ENCODE data around the gene AIRE. TPM values are rescaled to one million over a fixed set of nuclear protein-coding genes. Genes with fewer than 3 reads are reported as not detected.

The AIRE gene
- total RNA-seq, 1 experiment from 2014 or later, result not detected

DNA sequence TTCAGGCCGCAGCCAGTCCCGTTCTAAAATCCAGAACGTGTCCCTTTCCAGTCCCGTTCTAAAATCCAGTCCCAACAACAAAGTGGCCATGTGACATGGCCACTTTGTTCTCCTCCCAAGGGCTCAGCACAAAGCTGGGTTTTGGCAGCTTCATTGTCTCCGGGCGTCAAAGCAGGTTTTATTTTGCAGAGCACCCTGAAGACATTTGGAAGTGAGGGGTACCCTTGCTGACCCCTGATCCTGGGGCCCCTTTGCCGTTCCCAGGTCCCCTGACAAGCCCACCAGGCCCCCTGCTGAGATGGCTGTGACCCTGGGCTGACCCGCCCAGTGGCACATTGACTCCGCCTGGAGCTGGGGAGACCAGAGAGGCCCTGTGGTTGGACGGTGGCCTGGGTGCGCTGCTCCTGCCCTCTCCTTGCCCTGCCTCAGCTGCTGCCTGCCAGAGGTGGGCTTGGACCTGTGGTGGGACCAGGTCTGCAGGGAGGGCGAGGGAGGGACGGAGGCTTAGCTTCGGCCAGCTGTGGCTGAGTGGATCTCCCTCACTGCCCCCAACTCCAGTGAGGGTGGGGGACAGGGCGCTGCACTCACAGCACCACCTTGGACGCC, 18.4 kb downstream of the AIRE start:
- DNase-seq (ENCODE audit: low read depth), result no peak

DNA sequence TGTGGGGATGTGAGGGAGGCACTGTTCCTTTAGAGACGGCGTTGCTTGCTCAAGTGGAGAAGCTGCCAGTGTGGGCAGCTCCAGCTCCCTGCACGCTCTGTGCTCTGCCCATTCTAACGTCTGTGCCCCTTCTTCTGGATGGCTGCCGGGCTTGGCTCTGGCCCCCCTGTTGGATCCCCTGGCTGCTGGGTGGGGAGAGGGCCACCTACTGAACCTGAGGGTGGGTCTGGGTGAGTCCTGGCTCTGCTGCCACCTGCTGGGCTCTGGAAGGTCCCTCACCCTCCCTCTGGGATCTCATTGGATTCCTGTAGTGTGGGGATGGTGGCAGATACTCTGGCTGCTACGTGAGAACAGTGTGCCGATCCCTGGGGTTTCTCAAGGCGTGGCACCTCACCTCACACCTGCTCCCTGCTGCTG, 19.2 kb downstream of the AIRE start:
- peak; percentile 27 for DNase-seq (ENCODE audit: low read depth)

DNA sequence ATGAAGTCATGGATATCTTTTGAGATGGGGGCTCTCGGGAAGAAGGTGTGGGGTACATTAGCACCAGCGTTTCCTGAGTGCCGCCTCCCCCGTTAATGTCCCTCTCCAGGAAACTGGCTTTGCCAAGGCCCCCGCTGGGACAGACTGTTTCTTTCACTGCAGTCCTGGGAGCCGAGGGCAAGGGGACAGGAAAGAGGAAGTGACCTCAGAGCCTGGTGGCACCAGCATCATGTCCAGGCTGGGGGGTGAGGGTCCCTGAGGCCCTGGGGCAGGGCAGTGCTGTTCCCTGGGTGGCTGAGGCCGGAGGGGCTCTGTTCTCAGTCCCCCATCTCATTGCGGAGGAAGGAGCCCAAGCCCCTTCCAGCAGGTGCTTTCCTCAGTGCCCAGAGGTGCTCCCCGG, 20.0 kb downstream of the AIRE start:
- DNase-seq (ENCODE audit: low read depth), result no peak

DNA sequence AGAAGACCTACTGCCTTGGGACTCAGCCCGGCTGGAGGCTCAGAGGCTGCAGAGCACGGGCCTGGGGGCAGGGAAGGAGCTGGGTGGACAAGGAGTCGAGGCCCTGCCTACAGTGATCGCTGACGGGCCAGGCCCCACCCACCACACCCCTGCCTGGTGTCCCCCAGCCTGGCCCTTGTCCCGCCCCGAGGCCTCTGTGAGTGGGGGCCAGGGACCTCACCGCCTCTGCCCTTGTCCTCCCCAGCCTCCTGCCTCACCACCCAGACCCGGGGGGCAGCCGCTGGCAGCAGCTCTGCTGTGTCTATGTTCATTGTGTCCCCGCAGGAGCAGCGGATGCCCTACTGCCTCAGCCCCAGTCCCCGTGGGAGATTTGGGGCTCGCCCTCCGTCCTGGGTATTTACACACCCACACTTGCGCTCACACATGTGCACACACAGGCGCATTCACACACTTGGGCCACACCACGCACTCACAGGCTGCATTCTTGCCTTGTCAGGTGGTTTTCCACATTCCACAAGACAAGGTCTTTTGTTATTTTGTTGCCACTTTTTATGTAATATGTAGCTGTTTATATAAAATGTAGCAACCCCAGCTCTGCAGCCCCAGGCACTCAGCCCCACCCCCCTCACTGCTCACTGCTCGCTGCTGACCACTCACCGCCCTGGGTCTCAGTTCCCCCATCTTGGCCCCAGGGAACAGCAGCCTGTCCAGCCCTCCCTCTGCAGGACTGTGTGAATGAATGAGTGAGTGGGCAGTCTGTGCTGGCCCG, 21.4 kb downstream of the AIRE start:
- no peak for DNase-seq (ENCODE audit: low read depth)

DNA sequence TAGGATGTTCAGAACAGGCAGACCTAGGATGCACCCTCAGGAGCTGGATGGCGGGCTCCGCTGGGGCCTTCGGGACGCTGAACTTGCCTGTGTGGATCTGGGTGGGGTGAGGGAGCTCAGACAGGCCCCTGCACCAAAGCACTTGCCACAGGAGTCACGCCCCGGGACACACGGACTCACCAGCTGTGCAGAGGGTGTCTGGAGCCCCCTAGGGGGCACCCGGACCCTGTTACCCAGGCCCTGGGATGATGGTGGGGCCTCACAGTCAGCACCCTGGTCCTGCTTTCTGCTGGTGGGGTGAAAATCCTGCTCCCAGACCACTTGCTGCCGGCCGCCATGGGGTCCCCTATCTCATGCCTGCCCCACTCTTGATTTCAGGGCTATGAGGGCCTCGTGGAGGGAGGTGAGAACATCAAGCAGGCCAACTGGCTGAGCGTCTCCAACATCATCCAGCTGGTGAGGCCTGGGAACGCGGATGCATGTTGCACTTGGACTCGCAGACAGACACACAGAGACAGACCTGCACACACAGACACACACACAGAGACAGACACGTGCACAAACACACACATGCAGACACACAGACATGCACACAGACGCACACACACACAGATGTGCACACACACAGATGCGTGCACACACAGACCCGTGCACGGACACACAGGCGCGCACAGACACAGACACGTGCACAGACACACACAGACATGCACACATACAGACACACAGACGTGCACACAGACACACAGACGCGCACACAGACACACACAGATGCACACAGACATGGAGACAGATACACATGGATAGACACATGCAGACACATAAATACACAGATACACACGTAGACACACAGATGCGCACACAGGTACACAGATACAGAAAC, 25.2 kb downstream of the AIRE start:
- DNase-seq (ENCODE audit: low read depth), result no peak

DNA sequence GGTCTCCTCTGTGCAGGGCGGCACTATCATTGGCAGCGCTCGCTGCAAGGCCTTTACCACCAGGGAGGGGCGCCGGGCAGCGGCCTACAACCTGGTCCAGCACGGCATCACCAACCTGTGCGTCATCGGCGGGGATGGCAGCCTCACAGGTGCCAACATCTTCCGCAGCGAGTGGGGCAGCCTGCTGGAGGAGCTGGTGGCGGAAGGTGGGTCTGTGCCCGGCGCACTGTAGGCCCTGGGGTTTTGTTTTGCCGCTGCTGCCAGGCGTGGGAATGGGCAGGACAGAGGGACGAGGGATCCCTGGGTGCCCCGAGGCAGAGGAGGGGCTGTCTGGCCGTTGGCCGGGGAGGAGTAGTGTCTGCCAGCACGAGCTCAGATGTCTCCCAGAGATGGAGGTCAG, 26.4 kb downstream of the AIRE start:
- DNase-seq (ENCODE audit: low read depth), result no peak

DNA sequence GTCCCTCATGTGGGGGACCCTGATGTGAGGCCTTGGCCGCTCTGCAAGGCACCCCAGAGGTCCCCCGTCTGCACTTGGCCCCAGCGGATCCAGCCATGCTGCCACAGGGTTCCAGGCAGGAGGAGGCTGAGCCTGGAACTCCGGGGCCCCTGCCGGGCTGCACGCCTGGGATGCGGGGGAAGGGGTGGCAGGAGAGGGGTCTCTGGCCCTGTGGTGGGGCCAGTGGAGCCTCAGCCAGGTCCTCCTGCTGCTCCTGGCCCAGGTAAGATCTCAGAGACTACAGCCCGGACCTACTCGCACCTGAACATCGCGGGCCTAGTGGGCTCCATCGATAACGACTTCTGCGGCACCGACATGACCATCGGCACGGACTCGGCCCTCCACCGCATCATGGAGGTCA, 27.0 kb downstream of the AIRE start:
- DNase-seq (ENCODE audit: low read depth), result no peak

DNA sequence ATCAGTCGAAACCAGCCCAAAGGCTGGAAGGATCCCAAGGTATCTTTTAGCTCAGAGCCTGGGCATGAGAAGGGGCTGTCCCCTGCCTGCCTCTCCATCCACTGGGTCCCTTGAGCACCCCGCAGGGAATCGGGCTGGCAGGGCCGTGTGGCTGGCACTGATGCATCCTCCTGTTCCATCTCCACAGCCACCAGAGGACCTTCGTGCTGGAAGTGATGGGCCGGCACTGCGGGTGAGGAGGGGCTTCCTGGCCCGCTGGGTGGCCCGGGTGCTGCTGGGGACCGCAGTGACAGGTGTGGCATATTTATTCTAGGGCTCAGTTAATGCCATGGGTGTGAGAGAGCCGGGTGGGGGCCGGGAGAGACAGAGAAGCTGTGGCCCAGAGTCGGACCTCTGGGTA, 27.8 kb downstream of the AIRE start:
- DNase-seq (ENCODE audit: low read depth), result no peak

DNA sequence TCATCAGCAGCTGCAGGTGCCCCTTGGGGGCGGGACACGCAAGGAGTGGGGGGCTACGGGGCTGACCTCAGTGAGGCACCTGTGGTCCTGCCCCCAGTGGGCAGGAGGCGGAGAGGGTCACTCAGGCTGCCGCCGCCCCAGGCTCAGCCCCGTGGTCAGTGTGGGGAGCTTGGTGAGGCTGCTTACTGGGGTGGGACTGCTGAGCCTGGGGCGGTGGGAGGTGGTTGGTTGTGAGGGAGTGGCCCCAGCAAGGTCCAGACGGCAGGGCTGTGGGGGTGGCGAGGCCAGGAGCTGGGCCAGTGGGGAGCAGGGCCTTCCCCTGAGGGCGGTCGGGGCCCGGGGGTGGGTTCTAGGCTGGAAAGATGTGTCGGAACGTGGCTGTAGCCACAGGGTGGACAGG, 28.5 kb downstream of the AIRE start:
- no peak for DNase-seq (ENCODE audit: low read depth)

DNA sequence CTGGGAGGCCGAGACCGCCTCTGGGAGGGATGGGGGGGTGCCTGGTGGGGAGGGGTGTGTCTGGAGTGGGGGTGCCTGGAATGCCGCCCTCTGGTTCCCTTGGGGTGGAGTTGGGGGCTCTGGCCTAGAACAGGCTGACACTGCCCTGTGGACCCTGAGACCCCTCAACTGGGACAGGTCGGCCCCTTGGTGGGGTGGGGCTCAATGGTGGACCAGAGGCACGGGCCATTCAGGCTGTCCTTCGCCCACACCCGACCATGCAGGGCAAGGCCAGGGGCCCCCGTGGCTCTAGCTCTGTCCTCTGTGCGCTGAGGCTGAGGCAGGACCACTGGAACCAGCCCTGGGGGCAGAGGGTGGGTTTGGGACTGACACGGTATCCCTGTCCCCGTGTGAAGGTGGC, 28.9 kb downstream of the AIRE start:
- no peak for DNase-seq (ENCODE audit: low read depth)

DNA sequence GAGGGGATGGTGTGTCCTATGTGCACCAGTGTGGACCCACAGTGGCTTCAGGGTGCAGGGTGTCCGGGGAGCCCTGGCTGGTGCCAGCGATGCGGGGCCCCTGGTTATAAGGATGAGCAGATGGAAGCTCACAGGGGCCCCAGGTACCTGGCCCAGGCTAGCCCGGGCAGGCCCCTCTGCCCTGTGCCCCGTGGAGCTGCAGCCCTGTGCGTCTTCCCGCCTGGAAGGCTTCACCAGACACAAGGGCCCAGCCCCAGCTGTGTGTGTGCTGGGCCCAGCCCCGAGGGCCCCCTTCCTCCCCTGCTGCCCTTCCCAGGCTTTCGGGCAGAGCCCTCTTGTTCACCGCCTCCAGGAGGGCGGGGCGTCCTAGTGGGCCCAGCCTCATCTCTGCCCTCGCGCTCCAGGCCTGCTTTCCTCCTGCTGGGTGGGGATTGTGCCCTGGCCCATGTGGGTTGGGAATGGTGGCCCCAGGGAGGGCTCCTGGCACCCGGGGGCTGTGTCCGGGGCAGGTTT, 30.1 kb downstream of the AIRE start:
- no peak for DNase-seq (ENCODE audit: low read depth)

DNA sequence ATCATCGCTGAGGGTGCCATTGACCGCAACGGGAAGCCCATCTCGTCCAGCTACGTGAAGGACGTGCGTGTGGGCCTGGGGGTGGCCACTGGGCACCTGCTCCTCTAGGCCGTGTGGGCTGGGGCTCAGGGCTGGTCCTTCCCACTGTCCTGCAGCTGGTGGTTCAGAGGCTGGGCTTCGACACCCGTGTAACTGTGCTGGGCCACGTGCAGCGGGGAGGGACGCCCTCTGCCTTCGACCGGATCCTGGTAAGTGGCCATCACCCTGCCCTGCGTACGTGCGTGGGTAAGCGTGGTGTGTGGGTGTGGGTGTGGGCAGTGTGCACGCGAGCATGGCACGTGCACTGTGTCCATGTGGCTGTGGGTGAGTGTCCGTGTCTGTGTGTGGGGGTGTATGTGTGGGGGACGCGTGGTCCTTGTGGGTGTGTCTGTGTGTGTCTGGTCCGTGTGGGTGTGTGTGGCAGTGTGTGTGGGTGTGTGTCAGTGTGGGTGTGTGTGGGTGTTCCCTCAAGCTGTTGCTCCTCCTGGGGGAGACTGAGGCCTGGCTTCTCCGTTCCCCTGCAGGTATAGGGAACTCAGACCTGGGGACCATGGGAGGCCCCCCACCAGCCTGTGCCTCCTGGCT, 30.7 kb downstream of the AIRE start:
- no peak for DNase-seq (ENCODE audit: low read depth)

DNA sequence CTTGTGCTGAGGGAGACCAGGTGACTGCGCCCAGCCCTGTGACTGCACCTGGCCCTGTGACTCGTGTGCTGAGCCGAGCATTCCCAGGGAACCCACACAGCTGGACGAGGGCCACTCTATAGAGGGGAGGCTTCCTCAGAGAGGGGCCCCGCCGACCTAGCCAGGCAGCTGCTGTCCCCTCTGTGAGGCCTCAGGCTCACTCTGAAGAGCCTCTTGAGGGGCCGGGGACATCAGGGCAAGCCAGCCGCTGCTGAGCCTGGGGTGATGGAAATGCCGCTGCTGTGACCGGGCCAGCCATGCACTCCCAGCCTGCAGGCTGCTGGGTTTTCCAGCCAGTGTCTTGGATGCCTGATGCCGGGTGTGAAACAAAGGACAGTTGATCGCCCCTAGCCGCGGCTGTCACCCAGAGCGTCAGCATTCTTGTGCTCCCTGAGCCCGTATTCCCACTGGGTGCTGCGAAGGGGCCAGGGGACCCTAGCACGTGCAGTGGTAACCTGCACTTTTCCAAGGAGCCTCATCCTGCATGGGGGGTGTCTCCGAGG, 31.6 kb downstream of the AIRE start:
- no peak for DNase-seq (ENCODE audit: low read depth)

DNA sequence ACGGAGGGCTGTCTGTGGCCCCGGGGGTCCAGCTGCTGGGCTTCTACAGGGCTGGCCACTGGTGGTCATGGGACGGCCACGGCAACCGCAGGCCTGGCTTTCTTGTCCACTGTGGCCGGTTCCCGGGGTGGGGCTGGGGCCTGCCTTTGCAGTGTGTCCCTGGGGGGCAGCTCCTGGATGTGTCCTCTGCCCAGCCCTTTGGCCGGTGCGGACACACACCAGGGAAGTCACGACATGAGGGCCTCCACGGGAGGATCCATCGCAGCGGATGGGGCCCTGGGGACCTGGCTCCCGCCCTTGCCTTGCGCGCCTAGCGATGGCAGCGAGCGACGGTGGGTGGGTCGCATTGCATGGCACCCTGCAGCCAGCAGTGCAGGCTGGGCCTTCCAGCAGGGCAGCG, 32.2 kb downstream of the AIRE start:
- no peak for DNase-seq (ENCODE audit: low read depth)

DNA sequence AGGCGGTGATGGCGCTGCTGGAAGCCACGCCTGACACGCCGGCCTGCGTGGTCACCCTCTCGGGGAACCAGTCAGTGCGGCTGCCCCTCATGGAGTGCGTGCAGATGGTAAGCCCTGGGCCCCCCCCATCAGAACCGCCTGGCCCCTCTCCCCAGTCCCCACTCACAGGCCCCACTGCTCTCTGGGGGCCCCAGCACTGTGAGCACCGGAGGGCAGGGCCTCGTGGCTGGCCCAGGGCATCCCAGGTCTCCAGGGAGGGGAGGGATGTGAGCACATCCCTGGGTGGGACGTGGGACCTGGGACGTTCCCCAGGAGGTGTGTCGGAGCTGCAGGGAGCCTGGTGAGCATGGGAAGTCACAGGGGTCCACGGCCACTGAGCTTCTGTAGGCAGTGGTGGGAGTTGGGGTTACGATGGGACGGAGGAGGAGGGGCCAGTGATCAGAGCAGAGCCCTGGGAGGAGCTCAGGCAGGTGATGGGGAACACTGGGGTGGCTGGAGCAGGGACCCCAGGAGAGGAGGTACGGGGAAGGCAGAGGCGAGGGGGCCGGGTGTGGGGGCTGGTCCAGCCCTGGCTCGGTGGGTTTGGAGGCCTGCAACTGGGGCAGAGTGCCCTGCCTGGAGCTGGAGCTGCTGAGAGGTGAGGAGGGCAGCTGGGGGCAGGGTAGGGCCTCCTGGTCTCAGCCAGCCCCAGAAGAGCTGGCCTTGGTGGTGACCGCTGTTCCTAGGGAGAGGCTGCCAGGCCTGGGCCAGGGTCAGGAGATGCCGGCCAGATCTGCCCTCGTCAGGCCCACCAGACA, 33.0 kb downstream of the AIRE start:
- DNase-seq (ENCODE audit: low read depth), result no peak

DNA sequence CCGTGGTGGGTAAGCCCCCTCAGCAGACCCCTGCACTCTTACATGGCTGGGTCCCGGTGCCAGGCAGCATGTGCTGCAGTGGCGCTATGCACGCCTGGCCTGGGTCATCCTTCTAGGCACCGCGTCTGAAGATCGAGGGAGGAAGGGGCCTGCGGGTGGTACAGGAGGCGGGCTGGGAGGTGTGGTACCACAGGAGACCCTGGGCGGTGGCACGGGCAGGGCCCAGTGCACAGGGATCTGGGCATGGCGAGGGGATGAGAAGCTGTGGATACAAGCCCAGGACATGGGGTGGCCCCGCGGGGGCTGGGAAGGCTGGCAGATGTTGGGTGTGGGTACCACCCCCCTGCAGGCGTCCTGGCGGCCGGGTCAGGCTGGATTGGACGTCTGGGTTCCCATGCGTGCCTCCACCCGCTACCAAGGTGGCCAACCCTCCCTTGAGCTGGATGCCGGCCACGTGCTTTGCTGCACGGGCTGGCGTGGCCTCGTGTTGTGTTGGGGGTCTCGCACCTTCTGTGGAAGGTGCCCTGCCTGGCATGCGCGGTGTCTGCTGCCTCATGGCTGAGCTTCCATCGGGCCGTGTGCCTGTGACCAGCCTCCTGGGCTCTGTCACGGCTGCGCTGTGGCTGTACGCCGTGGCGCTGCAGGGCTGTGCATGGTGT, 33.9 kb downstream of the AIRE start:
- DNase-seq (ENCODE audit: low read depth), result no peak

DNA sequence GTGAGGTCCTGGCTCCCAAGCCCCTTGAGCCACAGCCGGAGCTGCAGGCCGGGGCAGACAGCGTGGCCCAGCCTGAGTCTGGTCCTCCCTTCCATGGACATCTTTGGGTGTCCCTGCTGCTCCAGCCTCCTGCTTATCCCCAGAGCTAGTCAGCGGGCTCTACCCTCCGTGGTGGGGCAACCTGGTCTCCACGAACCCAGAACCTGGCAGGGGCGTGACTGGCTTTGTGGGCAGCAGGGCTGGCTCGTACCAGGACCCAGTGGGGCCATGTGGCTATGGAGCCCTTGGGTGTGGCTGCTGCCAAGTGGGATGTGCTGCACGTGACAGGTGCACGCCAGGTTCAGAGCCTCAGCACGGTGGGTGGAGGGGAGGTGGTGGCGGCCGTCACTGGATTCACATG, 35.2 kb downstream of the AIRE start:
- DNase-seq (ENCODE audit: low read depth), result no peak

DNA sequence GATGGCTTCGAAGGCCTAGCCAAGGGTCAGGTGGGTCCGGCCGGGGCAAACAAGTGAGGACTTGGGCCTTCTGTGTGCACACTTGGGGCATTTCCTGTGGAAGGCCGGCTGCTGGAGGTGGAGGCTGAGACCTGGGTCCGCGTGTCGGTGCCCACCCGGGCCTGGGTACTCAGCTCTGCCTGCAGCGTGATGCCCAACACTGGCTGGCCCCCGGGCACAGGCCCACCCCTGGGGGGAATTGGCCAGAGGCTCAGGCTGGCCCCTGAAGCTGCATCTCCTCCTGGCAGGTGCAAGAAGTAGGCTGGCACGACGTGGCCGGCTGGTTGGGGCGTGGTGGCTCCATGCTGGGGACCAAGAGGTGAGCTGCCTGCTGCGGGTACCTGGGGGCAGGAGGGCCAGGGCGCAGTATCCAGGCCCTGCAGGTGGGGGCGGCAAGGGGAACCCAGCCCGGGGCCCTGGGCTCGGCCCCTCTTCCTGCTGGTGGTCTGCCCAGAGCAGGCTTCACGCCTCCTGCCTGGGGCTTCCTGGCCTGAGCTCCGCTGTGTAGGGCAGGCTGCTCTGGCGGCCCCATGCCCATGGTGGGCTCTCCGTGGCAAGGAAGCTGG, 36.3 kb downstream of the AIRE start:
- no peak for DNase-seq (ENCODE audit: low read depth)

DNA sequence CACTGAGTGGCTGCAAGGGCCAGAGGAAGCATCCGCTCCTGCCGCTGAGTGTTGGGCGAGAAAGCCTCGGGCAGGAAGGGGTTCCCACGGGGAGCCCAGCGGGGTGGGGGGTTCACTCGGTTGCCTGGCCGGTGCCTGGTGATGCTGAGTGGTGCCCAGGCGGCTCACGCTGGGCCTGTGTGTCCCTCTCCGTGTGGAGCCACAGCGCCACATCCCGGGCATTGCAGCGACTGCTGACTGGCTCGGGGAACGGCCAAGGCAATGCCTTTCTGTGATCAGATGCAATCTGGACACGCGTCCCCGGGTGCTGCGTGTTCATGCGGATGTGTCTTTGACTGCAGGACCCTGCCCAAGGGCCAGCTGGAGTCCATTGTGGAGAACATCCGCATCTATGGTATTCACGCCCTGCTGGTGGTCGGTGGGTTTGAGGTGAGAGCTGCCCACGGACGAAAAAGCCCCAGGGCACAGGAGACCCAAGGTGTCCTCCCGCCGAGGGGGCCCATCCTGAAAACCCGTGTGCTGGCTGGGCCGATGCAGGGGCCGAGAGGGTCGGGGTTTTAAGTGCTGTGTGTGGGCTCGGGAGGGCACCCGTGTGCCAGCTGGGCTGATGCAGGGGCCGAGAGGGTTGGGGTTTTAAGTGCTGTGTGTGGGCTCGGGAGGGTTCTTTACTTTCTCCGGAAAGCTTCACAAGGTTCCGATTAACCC, 37.1 kb downstream of the AIRE start:
- DNase-seq (ENCODE audit: low read depth), result no peak

Measured in RPMI7951 (cell line).